ENCODE measurements around the gene SRRM3.
"Not testable (repeated sequence)": the region's sequence is repeated elsewhere in the genome, so short reads cannot be mapped to it uniquely, and the experiment has no call there.

Gene SRRM3

GRCh38 chr7:76231071-76231470, 29.4 kb downstream of the SRRM3 start:
- DNase-seq = no peak

- DNase-seq = no peak
Measured at GRCh38 chr7:76231583-76231982, 29.9 kb downstream of the SRRM3 start.

GRCh38 chr7:76232698-76233097, 31.0 kb downstream of the SRRM3 start:
- no peak for DNase-seq

- no peak for DNase-seq
Measured at GRCh38 chr7:76233538-76234281, 32.0 kb downstream of the SRRM3 start.

- no peak for DNase-seq
Measured at GRCh38 chr7:76234282-76234584, 32.5 kb downstream of the SRRM3 start.

GRCh38 chr7:76234931-76235441, 33.3 kb downstream of the SRRM3 start:
- peak; percentile 88 for DNase-seq

- DNase-seq = no peak
Measured at GRCh38 chr7:76236224-76236623, 34.5 kb downstream of the SRRM3 start.

- DNase-seq = no peak
Measured at GRCh38 chr7:76238326-76238725, 36.6 kb downstream of the SRRM3 start.

- no peak for DNase-seq
Measured at GRCh38 chr7:76241141-76241540, 39.4 kb downstream of the SRRM3 start.

- DNase-seq = not testable (repeated sequence)
Measured at GRCh38 chr7:76242517-76243063, 40.9 kb downstream of the SRRM3 start.

GRCh38 chr7:76244781-76245391, 43.2 kb downstream of the SRRM3 start:
- DNase-seq = no peak

- no peak for DNase-seq
Measured at GRCh38 chr7:76246804-76247389, 45.2 kb downstream of the SRRM3 start.

- no peak for DNase-seq
Measured at GRCh38 chr7:76247938-76248337, 46.2 kb downstream of the SRRM3 start.

- no peak for DNase-seq
Measured at GRCh38 chr7:76252021-76252420, 50.3 kb downstream of the SRRM3 start.

GRCh38 chr7:76254781-76255180, 53.1 kb downstream of the SRRM3 start:
- no peak for DNase-seq

- DNase-seq = peak; percentile 27
Measured at GRCh38 chr7:76257973-76258372, 56.3 kb downstream of the SRRM3 start.

GRCh38 chr7:76259124-76260093, 57.7 kb downstream of the SRRM3 start:
- DNase-seq = no peak

- DNase-seq = peak; percentile 78
Measured at GRCh38 chr7:76260171-76260703, 58.5 kb downstream of the SRRM3 start.

GRCh38 chr7:76261329-76261728, 59.6 kb downstream of the SRRM3 start:
- DNase-seq = no peak

GRCh38 chr7:76261931-76262330, 60.2 kb downstream of the SRRM3 start:
- DNase-seq = no peak

- peak; percentile 86 for DNase-seq
Measured at GRCh38 chr7:76262683-76263402, 61.1 kb downstream of the SRRM3 start.

- no peak for DNase-seq
Measured at GRCh38 chr7:76265299-76265698, 63.6 kb downstream of the SRRM3 start.

Data from hematopoietic multipotent progenitor cell treated with erythropoietin and hydrocortisone succinate and interleukin-3 and kit ligand, for 6 days (in vitro differentiated cells).